Activated naive CD8-positive, alpha-beta T cell treated with anti-CD3 and anti-CD28 coated beads, Interleukin-2, amount 10 ng/mL, durations not matched to agents 7 days and 5 days (primary cell): ENCODE measurements around the gene PCDH8. TPM values are rescaled to one million over a fixed set of nuclear protein-coding genes. Genes with fewer than 3 reads are reported as not detected.
A peak's percentile ranks its signal among the peaks of the same experiment; 100 is the strongest.

ENCODE experiments used
- ATAC-seq: fragments of 150-1000 bp; cut with Tn5 transposase; one replicate; pipeline ENCODE4 v1.10.0; 2021; ENCODE audit warnings: low read depth, moderate library complexity
- POLR2A ChIA-PET: fragments of 350-600 bp; sonication (Branson Sonifier 250); formaldehyde crosslinking; loops from one replicate; lab custom pipeline; 2021; ENCODE audit warnings: antibody characterized with exemption; lab: Charles Lee
- DNase-seq: peaks from one replicate; pipeline ENCODE4 v3.0.0; 2021
- H3K27ac Mint-ChIP-seq: one replicate; pipeline ENCODE4 v1.8.0; 2022; ENCODE audit warnings: mild to moderate bottlenecking, mixed read lengths
- H3K27me3 Mint-ChIP-seq: one replicate; pipeline ENCODE4 v1.8.0; 2022; ENCODE audit warnings: mild to moderate bottlenecking, moderate library complexity, mixed read lengths
- H3K36me3 Mint-ChIP-seq: one replicate; pipeline ENCODE4 v1.8.0; 2021; ENCODE audit warnings: mild to moderate bottlenecking, mixed read lengths
- H3K4me1 Mint-ChIP-seq: one replicate; pipeline ENCODE4 v1.8.0; 2021; ENCODE audit warnings: mixed read lengths
- H3K4me3 Mint-ChIP-seq: one replicate; pipeline ENCODE4 v1.8.0; 2022; ENCODE audit warnings: mild to moderate bottlenecking, moderate library complexity, mixed read lengths
- H3K9me3 Mint-ChIP-seq: one replicate; pipeline ENCODE4 v1.8.0; 2021; ENCODE audit warnings: mixed read lengths
- total RNA-seq, 2 experiments: library from RNA; stranded (reverse); gene quantifications; one replicate each; pipeline ENCODE4 v1.2.3, GENCODE V29; 2021

The PCDH8 gene, protein sequence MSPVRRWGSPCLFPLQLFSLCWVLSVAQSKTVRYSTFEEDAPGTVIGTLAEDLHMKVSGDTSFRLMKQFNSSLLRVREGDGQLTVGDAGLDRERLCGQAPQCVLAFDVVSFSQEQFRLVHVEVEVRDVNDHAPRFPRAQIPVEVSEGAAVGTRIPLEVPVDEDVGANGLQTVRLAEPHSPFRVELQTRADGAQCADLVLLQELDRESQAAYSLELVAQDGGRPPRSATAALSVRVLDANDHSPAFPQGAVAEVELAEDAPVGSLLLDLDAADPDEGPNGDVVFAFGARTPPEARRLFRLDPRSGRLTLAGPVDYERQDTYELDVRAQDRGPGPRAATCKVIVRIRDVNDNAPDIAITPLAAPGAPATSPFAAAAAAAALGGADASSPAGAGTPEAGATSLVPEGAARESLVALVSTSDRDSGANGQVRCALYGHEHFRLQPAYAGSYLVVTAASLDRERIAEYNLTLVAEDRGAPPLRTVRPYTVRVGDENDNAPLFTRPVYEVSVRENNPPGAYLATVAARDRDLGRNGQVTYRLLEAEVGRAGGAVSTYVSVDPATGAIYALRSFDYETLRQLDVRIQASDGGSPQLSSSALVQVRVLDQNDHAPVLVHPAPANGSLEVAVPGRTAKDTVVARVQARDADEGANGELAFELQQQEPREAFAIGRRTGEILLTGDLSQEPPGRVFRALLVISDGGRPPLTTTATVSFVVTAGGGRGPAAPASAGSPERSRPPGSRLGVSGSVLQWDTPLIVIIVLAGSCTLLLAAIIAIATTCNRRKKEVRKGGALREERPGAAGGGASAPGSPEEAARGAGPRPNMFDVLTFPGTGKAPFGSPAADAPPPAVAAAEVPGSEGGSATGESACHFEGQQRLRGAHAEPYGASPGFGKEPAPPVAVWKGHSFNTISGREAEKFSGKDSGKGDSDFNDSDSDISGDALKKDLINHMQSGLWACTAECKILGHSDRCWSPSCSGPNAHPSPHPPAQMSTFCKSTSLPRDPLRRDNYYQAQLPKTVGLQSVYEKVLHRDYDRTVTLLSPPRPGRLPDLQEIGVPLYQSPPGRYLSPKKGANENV
- total RNA-seq: not detected

DNA sequence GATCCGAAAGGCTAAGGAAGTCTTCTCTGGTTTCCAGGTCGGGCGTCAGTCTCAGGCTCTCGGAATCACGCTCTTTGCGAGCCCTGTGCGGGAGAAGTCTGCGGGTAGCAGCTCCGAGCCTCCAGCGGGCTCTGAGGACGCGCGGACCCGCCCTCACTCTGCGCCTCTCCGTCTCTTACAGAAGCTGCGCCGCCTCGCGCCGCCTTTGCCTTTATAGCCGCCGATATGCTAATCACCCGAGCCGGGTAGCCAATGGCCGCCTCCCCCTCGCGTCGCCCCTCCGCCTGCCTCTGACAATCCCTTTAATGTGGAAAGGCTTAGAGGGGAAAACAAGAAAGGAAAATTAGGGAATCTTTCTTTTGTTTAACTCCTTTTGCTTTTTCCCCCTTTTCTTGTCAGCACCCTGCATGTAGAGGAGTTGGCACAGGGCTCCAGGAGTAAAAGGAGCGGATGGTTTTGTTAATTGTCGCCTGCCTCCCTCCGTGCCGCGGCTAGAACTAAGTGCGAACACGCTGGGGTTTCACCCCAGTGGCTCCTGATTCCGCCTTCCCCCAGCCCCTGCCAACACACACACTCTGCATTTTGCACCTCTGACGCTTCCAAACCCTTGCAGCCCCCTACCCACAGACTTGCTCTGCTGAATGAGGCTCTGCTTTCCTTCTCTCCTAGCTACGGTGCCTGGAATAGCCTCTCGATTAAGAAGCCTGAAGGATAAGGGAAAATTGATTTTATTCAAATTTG is at the start of gene PCDH8:
Gene PCDH8, minus strand, starts transcription at position 186 of the 741 bp plus-strand sequence. CDS start 204 bp downstream, outside the sequence.
- no peak within 1 kb of the TSS for H3K4me3 Mint-ChIP-seq
- H3K27me3 Mint-ChIP-seq: peaks cover 65% of the 10 kb centered on the region
- DNase-seq: no peak
- peak within 1 kb of the TSS; percentile 83 for H3K27ac Mint-ChIP-seq
- POLR2A ChIA-PET: no interaction called here
- peaks cover 1% of the 10 kb centered on the region for H3K9me3 Mint-ChIP-seq
- peaks cover 18% of the 10 kb centered on the region for H3K4me1 Mint-ChIP-seq
- no peaks in the 10 kb centered on the region for H3K36me3 Mint-ChIP-seq
- no peak for ATAC-seq

DNA sequence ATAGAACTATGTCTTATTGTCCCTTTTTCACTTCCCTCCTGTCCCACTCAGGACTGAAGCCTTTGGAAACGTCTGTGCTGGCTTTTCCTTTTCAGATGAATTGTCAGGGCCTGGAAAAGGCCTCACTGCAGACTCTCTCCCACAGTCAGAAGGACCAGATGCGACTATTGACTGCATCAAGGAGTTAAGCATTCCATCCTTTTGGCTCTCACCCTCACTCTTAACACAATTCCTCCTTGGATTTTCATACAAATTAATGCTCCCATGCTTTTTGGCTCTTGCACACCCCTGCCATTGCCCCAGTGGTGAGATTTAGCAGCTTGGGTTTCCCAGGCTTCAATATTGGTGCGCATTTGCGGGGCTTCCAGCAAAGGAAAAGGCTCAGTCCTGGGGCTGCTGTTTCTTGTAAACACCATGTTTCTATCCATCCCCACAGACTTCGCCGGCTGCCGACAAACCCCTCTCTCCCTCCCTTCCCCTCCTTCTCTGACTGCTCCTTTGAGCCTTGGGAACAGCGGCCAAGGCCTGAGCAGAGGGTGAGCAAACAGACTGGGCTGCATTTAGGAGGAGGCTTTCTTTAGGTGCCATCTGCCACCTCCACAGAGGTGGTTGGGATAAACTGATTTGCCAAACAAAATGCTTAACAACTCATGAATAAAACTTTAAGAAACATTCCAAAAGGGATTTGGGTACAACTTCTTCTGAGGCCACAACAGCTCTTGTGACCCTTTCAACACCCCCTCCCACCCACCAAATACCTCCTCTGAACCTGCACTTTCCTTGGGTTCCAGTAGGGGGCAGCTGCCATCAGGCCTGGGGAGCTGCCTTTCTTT is 48.6 kb upstream of the PCDH8 start:
- no peaks in the 10 kb centered on the region for H3K9me3 Mint-ChIP-seq
- H3K27me3 Mint-ChIP-seq: peaks cover 6% of the 10 kb centered on the region
- H3K27ac Mint-ChIP-seq: no peak overlapping the region
- no peaks in the 10 kb centered on the region for H3K36me3 Mint-ChIP-seq
- ATAC-seq (no peak), DNase-seq (no peak)
- POLR2A ChIA-PET: no interaction called here
- no peaks in the 10 kb centered on the region for H3K4me1 Mint-ChIP-seq
- H3K4me3 Mint-ChIP-seq: no peak overlapping the region

DNA sequence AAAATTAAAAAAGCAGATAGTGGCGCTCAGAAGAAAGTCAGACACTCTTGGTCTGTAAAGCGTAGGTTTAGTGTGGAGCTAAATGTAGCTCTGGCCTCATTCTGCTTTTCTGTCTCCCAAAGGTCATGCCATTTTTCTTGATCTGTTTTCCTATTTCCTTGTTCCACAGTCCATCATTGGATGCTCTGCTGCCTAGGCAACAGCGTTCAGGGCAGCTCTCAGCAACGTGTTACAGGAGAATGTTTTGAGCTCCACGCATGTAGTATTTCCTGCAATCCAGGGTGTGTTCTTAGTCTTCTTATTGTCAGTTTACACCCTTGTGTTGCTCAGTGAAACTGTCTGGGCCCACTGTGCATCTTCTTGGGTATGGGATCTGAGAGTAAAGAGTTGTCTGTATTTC is 46.0 kb upstream of the PCDH8 start:
- DNase-seq (no peak), ATAC-seq (no peak)
- no peaks in the 10 kb centered on the region for H3K36me3 Mint-ChIP-seq
- no peaks in the 10 kb centered on the region for H3K4me1 Mint-ChIP-seq
- POLR2A ChIA-PET: no interaction called here
- H3K27ac Mint-ChIP-seq: no peak overlapping the region
- H3K9me3 Mint-ChIP-seq: no peaks in the 10 kb centered on the region
- H3K27me3 Mint-ChIP-seq: peaks cover 4% of the 10 kb centered on the region
- no peak overlapping the region for H3K4me3 Mint-ChIP-seq

DNA sequence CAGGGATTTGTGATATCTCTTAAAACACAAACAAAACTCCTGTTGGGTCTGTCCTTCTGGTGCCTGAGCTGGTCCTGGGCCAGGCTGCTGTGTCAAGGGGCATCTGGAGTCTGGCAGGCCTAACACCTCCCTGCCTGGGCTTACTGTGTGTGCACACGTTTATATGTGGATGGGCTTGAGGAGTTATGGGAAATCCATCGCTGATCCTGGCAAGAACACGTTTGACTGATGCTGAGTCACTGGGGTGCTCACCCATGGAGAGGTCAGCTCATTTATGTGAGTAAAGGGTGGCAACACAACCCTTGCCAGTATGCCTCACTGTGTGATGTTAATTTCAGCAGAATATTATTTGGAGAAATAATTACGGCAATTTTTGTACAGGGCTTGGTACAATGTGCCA is 44.5 kb upstream of the PCDH8 start:
- peaks cover 4% of the 10 kb centered on the region for H3K27me3 Mint-ChIP-seq
- no peaks in the 10 kb centered on the region for H3K36me3 Mint-ChIP-seq
- H3K4me1 Mint-ChIP-seq: no peaks in the 10 kb centered on the region
- ATAC-seq (no peak), DNase-seq (no peak)
- no peak overlapping the region for H3K4me3 Mint-ChIP-seq
- no peak overlapping the region for H3K27ac Mint-ChIP-seq
- H3K9me3 Mint-ChIP-seq: no peaks in the 10 kb centered on the region
- POLR2A ChIA-PET: no interaction called here

DNA sequence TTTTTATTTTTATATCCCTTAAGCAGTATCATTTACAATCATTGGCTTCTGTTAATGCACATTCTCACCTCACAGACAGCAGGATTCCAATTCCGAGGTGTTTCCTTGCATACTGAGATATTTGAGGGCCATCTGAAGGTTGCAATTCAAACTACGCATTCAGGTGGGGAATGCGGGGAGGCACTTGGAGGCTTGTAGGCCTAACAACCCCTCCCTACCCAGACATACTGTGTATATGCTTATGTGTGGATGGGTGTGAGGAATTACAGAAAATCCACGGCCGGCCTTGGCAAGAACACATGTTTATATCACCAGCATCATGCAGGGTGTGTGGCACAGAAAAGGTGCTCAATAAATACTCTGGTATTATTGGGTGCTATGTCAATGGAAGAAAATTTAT is 43.3 kb upstream of the PCDH8 start:
- Mint-ChIP-seq H3K36me3 (no peaks in the 10 kb centered on the region), H3K4me3 (no peak overlapping the region), H3K9me3 (no peaks in the 10 kb centered on the region), H3K27ac (no peak overlapping the region), H3K4me1 (no peaks in the 10 kb centered on the region), H3K27me3 (peaks cover 4% of the 10 kb centered on the region)
- DNase-seq (no peak), ATAC-seq (no peak)
- POLR2A ChIA-PET: no interaction called here

DNA sequence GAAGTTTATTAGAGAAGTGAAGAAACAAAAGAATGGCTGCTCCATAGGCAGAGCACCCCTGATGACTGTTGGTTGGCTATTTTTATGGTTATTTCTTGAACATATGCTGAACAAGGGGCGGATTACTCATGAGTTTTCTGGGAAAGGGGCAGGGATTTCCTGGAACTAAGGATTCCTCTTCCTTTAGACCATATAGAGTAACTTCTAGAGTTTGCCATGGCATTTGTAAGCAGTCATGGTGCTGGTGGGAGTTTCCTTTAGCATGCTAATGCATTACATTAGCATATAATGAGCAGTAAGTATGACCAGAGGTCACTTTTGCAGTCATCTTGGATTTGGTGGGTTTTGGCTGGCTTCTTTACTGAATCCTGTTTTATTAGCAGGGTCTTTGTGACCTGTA is 38.7 kb upstream of the PCDH8 start:
- no peak overlapping the region for H3K4me3 Mint-ChIP-seq
- no peak overlapping the region for H3K27ac Mint-ChIP-seq
- no peaks in the 10 kb centered on the region for H3K9me3 Mint-ChIP-seq
- POLR2A ChIA-PET: no interaction called here
- H3K36me3 Mint-ChIP-seq: no peaks in the 10 kb centered on the region
- H3K27me3 Mint-ChIP-seq: peaks cover 1% of the 10 kb centered on the region
- no peaks in the 10 kb centered on the region for H3K4me1 Mint-ChIP-seq
- ATAC-seq (no peak), DNase-seq (no peak)

DNA sequence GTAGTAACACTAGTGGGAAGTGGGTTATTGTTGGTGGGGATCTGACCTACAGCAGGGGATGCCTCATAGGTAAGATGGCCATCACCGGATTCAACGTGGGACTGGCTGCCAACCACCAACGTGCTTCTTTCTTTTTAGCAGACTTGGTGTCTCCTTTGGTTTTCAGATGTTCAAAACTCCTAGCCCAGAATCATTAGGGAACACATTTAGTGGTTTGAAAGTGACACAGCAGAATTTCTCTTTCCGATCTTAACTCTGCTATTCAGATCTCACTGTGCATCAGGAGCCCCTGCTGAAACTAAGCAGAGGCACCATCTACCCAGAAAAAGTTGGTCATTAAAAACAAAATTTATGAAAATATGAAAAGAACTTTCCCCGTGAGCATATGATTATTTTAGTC is 36.7 kb upstream of the PCDH8 start:
- H3K36me3 Mint-ChIP-seq: no peaks in the 10 kb centered on the region
- no peaks in the 10 kb centered on the region for H3K4me1 Mint-ChIP-seq
- POLR2A ChIA-PET: no interaction called here
- no peak overlapping the region for H3K27ac Mint-ChIP-seq
- DNase-seq: no peak
- H3K9me3 Mint-ChIP-seq: no peaks in the 10 kb centered on the region
- H3K4me3 Mint-ChIP-seq: no peak overlapping the region
- ATAC-seq: no peak
- H3K27me3 Mint-ChIP-seq: peaks cover 5% of the 10 kb centered on the region

DNA sequence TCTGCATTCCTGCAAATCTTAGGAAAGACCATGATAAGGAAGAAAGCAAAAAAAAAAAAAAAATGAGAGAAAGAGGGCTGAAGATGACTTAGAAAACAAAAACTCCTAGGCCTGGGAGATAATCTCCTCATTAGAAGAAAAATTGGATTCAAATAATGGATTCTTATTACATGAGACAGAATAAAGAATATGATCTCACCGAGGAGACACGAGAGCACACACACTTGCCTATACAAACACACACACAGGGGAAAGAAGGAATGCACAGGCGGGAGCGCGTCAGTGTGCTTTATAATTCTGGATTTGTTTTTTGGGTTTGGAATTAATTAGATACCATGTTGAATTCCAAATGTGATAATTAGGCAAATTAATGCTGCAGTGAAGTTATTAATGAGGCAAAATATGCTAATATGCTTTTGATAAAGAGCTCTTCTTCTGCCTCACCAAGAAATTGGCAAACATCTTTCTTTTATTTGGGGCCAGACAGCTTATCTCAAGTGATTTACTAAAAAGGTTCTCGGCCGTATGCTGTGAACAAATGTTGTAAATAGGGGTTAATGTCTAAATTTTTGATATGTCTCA is 36.1 kb upstream of the PCDH8 start:
- POLR2A ChIA-PET: no interaction called here
- Mint-ChIP-seq H3K4me3 (no peak overlapping the region), H3K9me3 (no peaks in the 10 kb centered on the region), H3K4me1 (no peaks in the 10 kb centered on the region), H3K36me3 (no peaks in the 10 kb centered on the region), H3K27me3 (peaks cover 5% of the 10 kb centered on the region), H3K27ac (no peak overlapping the region)
- no peak for ATAC-seq
- no peak for DNase-seq

DNA sequence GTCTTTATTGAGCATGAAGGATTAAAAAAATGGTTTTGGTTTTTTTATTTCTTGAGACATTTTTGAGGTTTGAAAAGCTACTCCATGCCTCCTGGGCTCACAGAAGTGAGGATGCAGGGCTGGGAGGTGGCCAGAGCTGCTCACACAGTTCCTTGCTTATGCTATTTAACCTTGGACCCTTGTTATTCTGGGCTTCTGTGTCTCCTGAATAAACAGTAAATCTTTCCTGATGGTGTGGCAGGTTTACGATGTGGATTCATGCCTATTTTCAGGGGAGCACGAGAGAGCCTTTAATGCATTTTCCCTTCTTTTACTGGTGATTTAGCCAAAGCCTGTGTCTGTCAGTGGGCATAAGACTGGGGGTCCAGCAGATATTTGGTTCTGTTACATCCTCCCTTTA is 34.3 kb upstream of the PCDH8 start:
- no peak for ATAC-seq
- H3K27ac Mint-ChIP-seq: no peak overlapping the region
- no peaks in the 10 kb centered on the region for H3K9me3 Mint-ChIP-seq
- POLR2A ChIA-PET: no interaction called here
- no peak overlapping the region for H3K4me3 Mint-ChIP-seq
- no peak for DNase-seq
- H3K27me3 Mint-ChIP-seq: peaks cover 5% of the 10 kb centered on the region
- no peaks in the 10 kb centered on the region for H3K4me1 Mint-ChIP-seq
- no peaks in the 10 kb centered on the region for H3K36me3 Mint-ChIP-seq

DNA sequence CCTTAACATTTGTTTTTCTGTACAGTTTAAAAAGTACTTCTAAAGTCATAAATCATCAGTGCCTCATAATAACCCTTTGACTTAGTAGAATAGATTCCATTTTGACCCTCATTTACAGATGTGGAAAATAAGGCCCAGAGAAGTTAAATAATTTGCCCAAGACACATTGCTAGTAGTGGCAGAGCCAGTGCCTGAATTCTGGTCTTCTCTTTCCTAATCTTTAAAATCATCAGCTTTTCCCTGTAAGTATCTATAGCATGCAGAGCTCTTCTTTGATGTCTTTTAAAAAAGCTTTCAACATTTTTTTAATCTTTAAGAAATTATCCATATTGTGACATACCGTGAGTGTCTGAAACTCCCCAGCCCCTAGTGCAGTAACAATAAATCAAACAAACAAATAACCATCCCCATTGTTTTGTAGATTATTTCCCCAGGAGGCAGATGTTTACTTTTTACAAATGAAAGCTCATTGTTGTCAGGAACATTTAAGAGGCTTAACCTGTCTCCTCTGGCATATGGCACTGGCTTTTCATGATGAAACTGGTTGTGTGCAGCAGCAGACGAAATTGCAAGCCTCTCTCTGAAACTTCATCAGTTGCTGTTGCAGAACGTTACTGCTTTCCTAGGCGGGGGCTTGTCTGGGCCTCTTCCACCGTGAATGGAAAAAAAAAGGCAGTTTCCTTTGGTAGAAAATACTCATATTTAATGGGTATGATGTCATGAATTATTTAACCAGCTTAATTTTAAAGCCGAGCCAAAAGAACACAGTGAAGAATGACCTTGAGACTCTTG is 31.7 kb upstream of the PCDH8 start:
- Mint-ChIP-seq H3K9me3 (peaks cover 7% of the 10 kb centered on the region), H3K4me3 (no peak overlapping the region), H3K4me1 (no peaks in the 10 kb centered on the region), H3K27me3 (peaks cover 5% of the 10 kb centered on the region), H3K36me3 (peaks cover 3% of the 10 kb centered on the region), H3K27ac (no peak overlapping the region)
- ATAC-seq: no peak
- POLR2A ChIA-PET: no interaction called here
- DNase-seq: no peak

DNA sequence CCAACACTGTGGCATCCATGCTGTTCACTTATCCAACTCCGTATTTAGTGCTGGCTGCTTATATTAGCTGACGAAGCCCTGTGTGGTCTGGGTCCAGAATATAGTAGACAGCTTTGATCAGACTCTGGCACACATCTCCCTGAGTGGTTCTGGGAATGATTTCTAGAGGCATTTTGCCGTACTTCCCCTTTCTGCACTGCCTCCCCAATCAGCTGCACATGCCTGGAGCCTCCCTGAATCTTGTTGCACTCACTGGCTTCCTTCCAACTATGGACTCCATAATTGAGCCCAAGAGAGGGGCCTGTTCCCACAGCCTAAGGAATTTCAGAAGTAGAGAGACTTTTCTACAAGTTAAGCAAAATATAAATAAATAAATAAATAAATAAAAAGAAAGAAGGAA is 30.4 kb upstream of the PCDH8 start:
- DNase-seq: no peak
- peaks cover 11% of the 10 kb centered on the region for H3K9me3 Mint-ChIP-seq
- H3K27me3 Mint-ChIP-seq: peaks cover 5% of the 10 kb centered on the region
- POLR2A ChIA-PET: no interaction called here
- no peak overlapping the region for H3K27ac Mint-ChIP-seq
- peaks cover 3% of the 10 kb centered on the region for H3K36me3 Mint-ChIP-seq
- no peak for ATAC-seq
- no peaks in the 10 kb centered on the region for H3K4me1 Mint-ChIP-seq
- H3K4me3 Mint-ChIP-seq: no peak overlapping the region

DNA sequence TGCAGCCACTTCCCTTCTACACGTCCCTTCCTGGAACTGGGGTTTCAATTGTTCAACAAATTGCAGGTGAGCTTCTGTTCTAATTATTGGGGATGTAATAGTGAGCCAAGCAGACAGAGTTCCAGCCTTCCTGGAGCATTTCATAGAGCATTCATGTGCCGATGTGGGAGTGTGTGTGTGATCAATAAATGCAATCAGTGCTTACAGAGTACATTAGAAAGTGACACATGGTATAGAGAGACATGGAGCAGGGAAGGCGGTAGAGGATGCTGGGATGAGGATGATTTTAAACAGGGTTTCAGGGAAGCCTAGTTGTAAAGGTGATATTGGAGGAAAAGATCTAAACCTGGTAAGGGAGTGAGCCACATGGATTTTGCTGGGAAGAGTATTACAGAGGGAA is 21.7 kb upstream of the PCDH8 start:
- H3K4me3 Mint-ChIP-seq: no peak overlapping the region
- H3K27ac Mint-ChIP-seq: no peak overlapping the region
- DNase-seq (no peak), ATAC-seq (no peak)
- H3K4me1 Mint-ChIP-seq: peaks cover 3% of the 10 kb centered on the region
- H3K36me3 Mint-ChIP-seq: no peaks in the 10 kb centered on the region
- H3K27me3 Mint-ChIP-seq: peaks cover 5% of the 10 kb centered on the region
- peaks cover 5% of the 10 kb centered on the region for H3K9me3 Mint-ChIP-seq
- POLR2A ChIA-PET: no interaction called here
